SK-N-SH (cell line): ENCODE results near the gene PCNX2. TPM values are rescaled to one million over a fixed set of nuclear protein-coding genes. Genes with fewer than 3 reads are reported as not detected.

Source experiments
- CTCF ChIA-PET: fragments of 300-600, 350-600 bp; formaldehyde crosslinking; extraction: SDS; loops from one replicate; lab custom pipeline; 2021; lab: Yijun Ruan, JAX
- POLR2A ChIA-PET: fragments of 350-600 bp; sonication (Branson Sonifier 250); formaldehyde crosslinking; extraction: SDS; loops from one replicate; lab custom pipeline; 2020; ENCODE audit warnings: antibody characterized with exemption, inconsistent platforms; lab: Yijun Ruan, JAX
- DNase-seq: peaks from one replicate; pipeline ENCODE4 v3.0.0; 2012
- H2AFZ ChIP-seq: fragments of 200-600 bp; sonication (generic); 2 replicates; pipeline ENCODE4 v1.8.1; 2016; ENCODE audit warnings: antibody characterized with exemption, mild to moderate bottlenecking, low read depth
- H3F3A ChIP-seq: fragments of 200-600 bp; sonication (generic); replicated peaks from 2 replicates; pipeline ENCODE3; 2016; ENCODE audit warnings: antibody characterized with exemption, mild to moderate bottlenecking; ENCODE audit not compliant: insufficient read depth
- H3K27ac ChIP-seq, 2 experiments: fragments of 200-500 bp in 1 of 2; fragments of 200-600 bp in 1 of 2; sonication (Bioruptor generic) in 1 of 2; sonication (generic), shearing (Covaris generic) in 1 of 2; 2 replicates each; pipeline versions ENCODE4 v1.5.1 to v1.6.1; 2014 to 2016; ENCODE audit warnings: low read depth in 2 of 2, inconsistent platforms in 1 of 2, low read length in 1 of 2, mild to moderate bottlenecking in 1 of 2, mixed read lengths in 1 of 2
- H3K27me3 ChIP-seq: fragments of 200-600 bp; sonication (generic), shearing (Covaris generic); 2 replicates; pipeline ENCODE4 v1.6.1; 2016; ENCODE audit warnings: mixed run types; ENCODE audit not compliant: insufficient read depth
- H3K36me3 ChIP-seq, 2 experiments: fragments of 200-500 bp in 1 of 2; fragments of 200-600 bp in 1 of 2; sonication (Bioruptor generic) in 1 of 2; sonication (generic) in 1 of 2; replicated peaks in 1 of 2; 2 replicates each; pipeline versions ENCODE3 to v1.5.1; 2014 to 2016; ENCODE audit warnings: low read length in 1 of 2, mild to moderate bottlenecking in 1 of 2; ENCODE audit not compliant: insufficient read depth in 2 of 2, control insufficient read depth in 1 of 2
- H3K4me1 ChIP-seq, 2 experiments: fragments of 200-500 bp in 1 of 2; fragments of 200-600 bp in 1 of 2; sonication (Bioruptor generic) in 1 of 2; sonication (generic), shearing (Covaris generic) in 1 of 2; 2 replicates each; pipeline versions ENCODE4 v1.5.1 to v1.6.1; 2014 to 2016; ENCODE audit warnings: low read depth in 1 of 2, low read length in 1 of 2, mixed run types in 1 of 2; ENCODE audit not compliant: insufficient read depth in 2 of 2, control insufficient read depth in 1 of 2
- H3K4me2 ChIP-seq: fragments of 200-600 bp; sonication (generic), shearing (Covaris generic); 2 replicates; pipeline ENCODE4 v1.6.1; 2017; ENCODE audit warnings: mixed run types
- H3K4me3 ChIP-seq, 2 experiments: fragments of 200-500 bp in 1 of 2; fragments of 200-600 bp in 1 of 2; sonication (Bioruptor generic) in 1 of 2; sonication (generic), shearing (Covaris generic) in 1 of 2; 2 replicates each; pipeline versions ENCODE4 v1.5.1 to v1.8.1; 2014 to 2016; ENCODE audit warnings: low read depth in 2 of 2, inconsistent platforms in 1 of 2, low read length in 1 of 2, mild to moderate bottlenecking in 1 of 2, mixed read lengths in 1 of 2, moderate library complexity in 1 of 2
- H3K79me2 ChIP-seq: fragments of 200-600 bp; sonication (generic); 2 replicates; pipeline ENCODE4 v1.8.1; 2017; ENCODE audit warnings: mild to moderate bottlenecking; ENCODE audit not compliant: insufficient read depth
- H3K9ac ChIP-seq: fragments of 200-600 bp; sonication (generic); 2 replicates; pipeline ENCODE4 v1.6.1; 2017; ENCODE audit warnings: mixed run types
- H3K9me2 ChIP-seq: fragments of 200-600 bp; sonication (generic); 2 replicates; pipeline ENCODE4 v1.6.1; 2017; ENCODE audit warnings: mixed run types
- H3K9me3 ChIP-seq: fragments of 200-600 bp; sonication (generic); 2 replicates; pipeline ENCODE4 v1.6.1; 2017; ENCODE audit warnings: mixed run types, mild to moderate bottlenecking, moderate library complexity
- H4K20me1 ChIP-seq: fragments of 200-600 bp; sonication (generic); 2 replicates; pipeline ENCODE4 v1.6.1; 2017; ENCODE audit warnings: mild to moderate bottlenecking, mixed run types; ENCODE audit not compliant: insufficient read depth
- CHD2 ChIP-seq: fragments of 150-350 bp; IDR thresholded peaks from 2 replicates; pipeline ENCODE4 v1.6.1; 2018; ENCODE audit warnings: low read length; ENCODE audit not compliant: partially characterized antibody
- ELF1 ChIP-seq: IDR thresholded peaks from 2 replicates; pipeline ENCODE4 v1.4.0; 2012
- EP300 ChIP-seq, 2 experiments: IDR thresholded peaks; 2 replicates each; pipeline versions ENCODE4 v1.4.0 to v1.6.1; 2012; ENCODE audit warnings: borderline replicate concordance in 1 of 2, low read depth in 1 of 2, low read length in 1 of 2
- FOSL2 ChIP-seq: IDR thresholded peaks from 2 replicates; pipeline ENCODE4 v1.4.0; 2012; ENCODE audit warnings: low read depth, mild to moderate bottlenecking, moderate library complexity, borderline replicate concordance
- FOXM1 ChIP-seq: IDR thresholded peaks from 2 replicates; pipeline ENCODE4 v1.4.0; 2012; ENCODE audit warnings: low read depth, mild to moderate bottlenecking
- GABPA ChIP-seq: IDR thresholded peaks from 2 replicates; pipeline ENCODE4 v1.4.0; 2012; ENCODE audit warnings: low read depth, mild to moderate bottlenecking
- MEF2A ChIP-seq: IDR thresholded peaks from 2 replicates; pipeline ENCODE4 v1.4.0; 2012; ENCODE audit warnings: low read depth, borderline replicate concordance
- MXI1 ChIP-seq: IDR thresholded peaks from 2 replicates; pipeline ENCODE4 v1.6.1; 2012; ENCODE audit warnings: mild to moderate bottlenecking, low read depth, low read length, improper control_type of control experiment
- NRF1 ChIP-seq: IDR thresholded peaks from 2 replicates; pipeline ENCODE4 v1.6.1; 2012; ENCODE audit warnings: low read depth, mild to moderate bottlenecking, low read length
- POLR2AphosphoS5 ChIP-seq: IDR thresholded peaks from 2 replicates; pipeline ENCODE4 v1.6.1; 2012; ENCODE audit warnings: low read depth, low read length
- RAD21 ChIP-seq: IDR thresholded peaks from 2 replicates; pipeline ENCODE4 v1.6.1; 2012; ENCODE audit warnings: mild to moderate bottlenecking, low read length
- RCOR1 ChIP-seq: fragments of 150-350 bp; IDR thresholded peaks from 2 replicates; pipeline ENCODE4 v1.6.1; 2017; ENCODE audit warnings: antibody characterized with exemption, low read length
- RFX5 ChIP-seq: IDR thresholded peaks from 2 replicates; pipeline ENCODE4 v1.6.1; 2012; ENCODE audit warnings: mild to moderate bottlenecking, improper control_type of control experiment, low read length
- RXRA ChIP-seq: IDR thresholded peaks from 2 replicates; pipeline ENCODE4 v1.4.0; 2012; ENCODE audit warnings: low read depth, mild to moderate bottlenecking, borderline replicate concordance
- SMC3 ChIP-seq: IDR thresholded peaks from 2 replicates; pipeline ENCODE4 v1.6.1; 2012; ENCODE audit warnings: low read depth, low read length, improper control_type of control experiment
- TAF1 ChIP-seq: IDR thresholded peaks from 2 replicates; pipeline ENCODE4 v1.6.1; 2012; ENCODE audit warnings: low read depth, mild to moderate bottlenecking, low read length, moderate library complexity, borderline replicate concordance
- TEAD4 ChIP-seq: IDR thresholded peaks from 2 replicates; pipeline ENCODE4 v1.4.0; 2012; ENCODE audit warnings: mild to moderate bottlenecking, borderline replicate concordance; ENCODE audit not compliant: insufficient read depth
- USF1 ChIP-seq: IDR thresholded peaks from 2 replicates; pipeline ENCODE4 v1.4.0; 2012; ENCODE audit warnings: low read depth, borderline replicate concordance
- ZBTB33 ChIP-seq: IDR thresholded peaks from 2 replicates; pipeline ENCODE4 v1.4.0; 2012; ENCODE audit warnings: low read depth, borderline replicate concordance
- WGBS: methylation state at CpG from one replicate; pipeline ENCODE4 v1.1.6; 2017; ENCODE audit warnings: low lambda C conversion rate; 5-methylcytosine and 5-hydroxymethylcytosine counted together
- polyA plus RNA-seq, 3 experiments: library from polyadenylated mRNA; depleted of rRNA; stranded (reverse); fragments of >200 nt; gene quantifications; 2 replicates each; pipeline ENCODE4 v1.2.3, GENCODE V29; 2012

Gene PCNX2
- polyA plus RNA-seq, 1 of the 3 experiments (the other 2 are of a cell fraction) = 10.6 TPM

GRCh38 chr1:233326811-233327650, 31.5 kb upstream of the PCNX2 start:
- Histone ChIP-seq H3K79me2 (no peaks in the 10 kb centered on the region), H3K9ac (no peak overlapping the region), H3K9me3 (no peaks in the 10 kb centered on the region), H3K27me3 (peaks cover 8% of the 10 kb centered on the region), H4K20me1 (no peaks in the 10 kb centered on the region), H3K4me1 (peaks cover 0 to 14% of the 10 kb centered on the region in 2 experiments; a peak in 1 of 4 replicates), H3K36me3 (no peaks in the 10 kb centered on the region), H3K27ac (no peak overlapping the region; a peak in 1 of 4 replicates), H3K4me3 (peak overlapping the region; percentile 47 to 56; a peak in 3 of 4 replicates), H3K9me2 (no peaks in the 10 kb centered on the region), H3K4me2 (peak overlapping the region; percentile 70), H2AFZ (no peak overlapping the region), H3F3A (peaks cover 11% of the 10 kb centered on the region)
- ChIA-PET CTCF (interaction anchor here (0.7 kb wide), 1 partner anchor 19 kb away, joined by 3 read pairs; no protein-coding TSS in a partner anchor), POLR2A (no interaction called here)
- peak; percentile 88 for DNase-seq
- 5% methylated on average over 42 of the region's 49 CpGs for WGBS
- no peak for TF ChIP-seq MXI1
- TF ChIP-seq ZBTB33 = no peak
- no peak for TF ChIP-seq TAF1
- no peak for TF ChIP-seq USF1
- TF ChIP-seq CHD2 = no peak
- no peak for TF ChIP-seq MEF2A
- TF ChIP-seq FOSL2 = no peak
- TF ChIP-seq ELF1 = no peak
- no peak for TF ChIP-seq FOXM1
- TF ChIP-seq RAD21 = no peak
- TF ChIP-seq RXRA = no peak
- no peak for TF ChIP-seq RCOR1
- no peak for TF ChIP-seq NRF1

GRCh38 chr1:233326319-233326718, 30.8 kb upstream of the PCNX2 start:
- Histone ChIP-seq H3K9me2 (no peaks in the 10 kb centered on the region), H3F3A (peaks cover 11% of the 10 kb centered on the region), H4K20me1 (no peaks in the 10 kb centered on the region), H3K4me3 (no peak overlapping the region), H3K9me3 (no peaks in the 10 kb centered on the region), H3K4me2 (no peak overlapping the region), H3K79me2 (no peaks in the 10 kb centered on the region), H3K27me3 (peaks cover 8% of the 10 kb centered on the region), H3K36me3 (no peaks in the 10 kb centered on the region)
- POLR2A ChIA-PET = no interaction called here
- DNase-seq = no peak
- TF ChIP-seq POLR2AphosphoS5 (no peak), EP300 (IDR thresholded peaks at IDR 0.05; ENCODE audit: borderline replicate concordance in 1 of 2, low read depth in 1 of 2, low read length in 1 of 2) (no peak), RXRA (no peak), RFX5 (no peak), SMC3 (no peak), TEAD4 (no peak), NRF1 (no peak), MEF2A (no peak), MXI1 (no peak), GABPA (no peak), ELF1 (no peak)
- TF ChIP-seq, all 33 proteins: peak for 0
- H3K27ac ChIP-seq = no peak overlapping the region
- H2AFZ ChIP-seq = no peak overlapping the region
- CTCF ChIA-PET = interaction anchor here (0.7 kb wide), 1 partner anchor 18 kb away, joined by 3 read pairs; no protein-coding TSS in a partner anchor
- no peak overlapping the region for H3K9ac ChIP-seq
- H3K4me1 ChIP-seq = peaks cover 0 to 14% of the 10 kb centered on the region in 2 experiments; a peak in 1 of 4 replicates
